GM12874 (cell line): ENCODE results near the gene EMID1.

ENCODE experiments used
- TF ChIP-seq, protein P1 (sequence below): IDR thresholded peaks from 2 replicates; pipeline ENCODE4 v1.5.1; 2011; ENCODE audit warnings: low read depth, mild to moderate bottlenecking, control low read depth, low read length, moderate library complexity; ENCODE audit not compliant: insufficient read depth

Gene EMID1

GRCh38 chr22:29258407-29259252 lies 52.9 kb downstream of the EMID1 start:
- TF ChIP-seq, protein P1, sequence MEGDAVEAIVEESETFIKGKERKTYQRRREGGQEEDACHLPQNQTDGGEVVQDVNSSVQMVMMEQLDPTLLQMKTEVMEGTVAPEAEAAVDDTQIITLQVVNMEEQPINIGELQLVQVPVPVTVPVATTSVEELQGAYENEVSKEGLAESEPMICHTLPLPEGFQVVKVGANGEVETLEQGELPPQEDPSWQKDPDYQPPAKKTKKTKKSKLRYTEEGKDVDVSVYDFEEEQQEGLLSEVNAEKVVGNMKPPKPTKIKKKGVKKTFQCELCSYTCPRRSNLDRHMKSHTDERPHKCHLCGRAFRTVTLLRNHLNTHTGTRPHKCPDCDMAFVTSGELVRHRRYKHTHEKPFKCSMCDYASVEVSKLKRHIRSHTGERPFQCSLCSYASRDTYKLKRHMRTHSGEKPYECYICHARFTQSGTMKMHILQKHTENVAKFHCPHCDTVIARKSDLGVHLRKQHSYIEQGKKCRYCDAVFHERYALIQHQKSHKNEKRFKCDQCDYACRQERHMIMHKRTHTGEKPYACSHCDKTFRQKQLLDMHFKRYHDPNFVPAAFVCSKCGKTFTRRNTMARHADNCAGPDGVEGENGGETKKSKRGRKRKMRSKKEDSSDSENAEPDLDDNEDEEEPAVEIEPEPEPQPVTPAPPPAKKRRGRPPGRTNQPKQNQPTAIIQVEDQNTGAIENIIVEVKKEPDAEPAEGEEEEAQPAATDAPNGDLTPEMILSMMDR = no peak

GRCh38 chr22:29259253-29259899 lies 53.7 kb downstream of the EMID1 start:
- TF ChIP-seq, protein P1 = 0 out of 2 replicates have a peak, but pooled peaks have one; percentile 5

GRCh38 chr22:29260031-29260560 lies 54.4 kb downstream of the EMID1 start:
- TF ChIP-seq, protein P1 = no peak

DNA sequence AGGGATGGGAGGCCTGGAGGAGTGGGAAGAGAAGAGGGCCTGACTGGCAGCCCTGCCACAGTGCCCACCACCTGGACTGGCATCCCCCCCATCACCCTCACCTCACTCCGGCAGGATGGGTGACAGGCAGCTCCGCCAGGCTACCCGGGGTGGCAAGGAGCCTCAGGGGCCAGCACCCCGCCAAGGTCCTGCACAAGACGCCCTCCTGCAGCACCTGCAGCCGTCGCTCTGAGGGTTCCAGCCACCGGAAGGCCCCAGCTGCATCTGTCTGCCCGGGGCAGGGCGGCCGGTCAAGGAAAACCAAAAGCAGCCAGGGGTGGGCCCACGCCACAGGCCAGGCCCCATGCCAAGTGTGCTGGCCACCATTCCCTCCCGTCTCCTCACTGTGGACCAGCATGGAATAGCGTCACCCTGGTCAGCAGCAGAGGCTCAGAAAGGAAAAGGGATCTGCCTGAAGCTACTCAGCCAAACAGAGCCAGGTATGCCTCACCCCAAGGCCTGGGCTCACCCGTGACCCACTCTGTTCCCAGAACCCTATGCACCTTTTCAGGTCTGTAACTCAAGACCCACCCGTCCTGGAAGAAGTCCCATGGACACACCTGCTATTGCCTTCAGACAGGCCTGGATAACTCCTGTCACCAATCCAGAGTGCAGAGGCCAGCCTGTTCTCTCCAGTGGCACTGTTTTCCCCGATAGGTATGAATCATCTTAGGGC lies 55.1 kb downstream of the EMID1 start:
- TF ChIP-seq, protein P1 = no peak

DNA sequence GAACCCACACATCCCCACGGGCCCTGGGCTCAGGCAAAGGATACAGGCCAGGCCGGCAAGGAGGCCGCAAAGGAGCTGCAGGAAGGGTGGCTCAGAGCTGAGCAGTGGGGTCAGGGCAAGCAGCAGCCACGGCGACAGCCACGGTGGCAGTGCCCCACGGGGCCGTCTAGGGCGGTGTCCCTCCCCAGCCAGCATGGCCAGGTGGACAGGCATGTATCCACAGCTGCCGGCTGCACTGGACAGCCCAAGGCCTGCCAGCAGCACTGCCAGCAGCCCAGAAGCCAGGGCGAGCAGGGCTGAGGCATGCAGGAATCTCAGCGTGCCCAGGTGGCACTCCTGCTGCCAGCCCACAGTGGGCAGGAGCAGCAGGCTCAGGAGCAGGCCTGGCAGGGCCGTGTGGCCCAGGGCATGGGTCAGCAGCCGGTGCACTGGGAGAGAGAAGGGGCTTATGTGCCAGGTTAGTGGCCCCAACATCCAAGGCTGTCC lies 58.1 kb downstream of the EMID1 start:
- TF ChIP-seq, protein P1 = no peak

GRCh38 chr22:29265305-29265704 lies 59.6 kb downstream of the EMID1 start:
- TF ChIP-seq, protein P1 = no peak

DNA sequence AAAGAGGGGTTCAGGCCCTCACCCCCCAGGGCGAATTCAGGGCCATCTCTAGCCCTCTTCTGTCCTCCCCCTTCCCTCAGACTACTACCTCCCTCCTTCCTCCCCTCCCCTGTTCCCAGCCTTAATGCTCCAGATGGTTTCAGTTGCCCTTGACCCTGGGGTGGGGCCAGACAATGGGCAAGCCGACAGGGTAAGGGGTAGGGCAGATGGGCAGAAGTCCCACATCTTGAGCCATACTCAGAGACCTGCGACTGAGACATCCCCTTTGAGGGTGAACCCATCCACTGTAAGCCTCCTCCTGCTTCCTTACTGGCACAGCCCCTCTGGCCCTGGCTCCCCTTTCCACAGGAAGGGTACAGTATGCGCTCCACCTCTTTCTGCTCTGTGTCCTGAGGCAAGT lies 60.2 kb downstream of the EMID1 start:
- TF ChIP-seq, protein P1 = no peak
